Measurements from ENCODE around the gene PDXDC1.
"Not testable (repeated sequence)": the region's sequence is repeated elsewhere in the genome, so short reads cannot be mapped to it uniquely, and the experiment has no call there.

The PDXDC1 gene

DNA sequence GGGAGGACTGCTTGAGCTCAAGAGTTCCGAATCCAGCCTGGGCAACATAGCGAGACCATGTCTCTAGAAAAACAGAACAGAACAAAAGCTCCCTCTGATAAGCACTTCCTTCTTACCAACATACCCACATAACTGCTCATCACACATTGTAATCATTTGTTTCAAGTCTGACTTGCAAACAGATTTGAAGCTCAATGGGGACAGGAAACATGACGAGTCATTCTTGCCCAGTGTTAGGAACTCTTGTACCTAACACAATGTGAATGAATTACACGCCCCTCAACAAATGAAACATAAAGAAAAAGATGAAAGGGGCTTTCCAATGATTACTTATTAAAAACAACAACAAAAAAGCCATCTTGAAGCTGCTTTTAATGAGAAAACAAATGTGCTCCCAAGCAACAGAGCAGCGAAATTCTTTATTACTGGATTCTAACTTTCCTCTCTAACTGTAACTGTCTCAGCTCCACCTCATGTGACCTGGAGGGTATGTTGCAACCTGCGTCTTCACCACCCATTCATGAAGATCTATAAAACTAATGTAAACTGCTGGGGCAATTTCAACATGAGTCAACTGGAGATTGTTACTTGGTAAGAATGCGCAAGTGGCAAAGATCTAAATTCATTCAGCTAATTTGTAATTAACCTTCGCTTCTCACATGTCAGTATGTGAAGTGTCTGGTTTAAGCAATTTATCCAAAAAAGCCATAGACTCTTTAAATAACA is 87.4 kb downstream of the PDXDC1 start:
- DNase-seq (ENCODE audit: low read depth in 2 of 2): not testable (repeated sequence)

GRCh38 chr16:15065961-15066360 is 91.1 kb downstream of the PDXDC1 start:
- DNase-seq (ENCODE audit: low read depth in 2 of 2): not testable (repeated sequence)

GRCh38 chr16:15066690-15067089 is 91.9 kb downstream of the PDXDC1 start:
- not testable (repeated sequence) for DNase-seq (ENCODE audit: low read depth in 2 of 2)

GRCh38 chr16:15071013-15071412 is 96.2 kb downstream of the PDXDC1 start:
- not testable (repeated sequence) for DNase-seq (ENCODE audit: low read depth in 2 of 2)

GRCh38 chr16:15071916-15072769 is 97.3 kb downstream of the PDXDC1 start:
- DNase-seq (ENCODE audit: low read depth in 2 of 2): not testable (repeated sequence)

- DNase-seq (ENCODE audit: low read depth in 2 of 2): no peak
Measured at GRCh38 chr16:15073101-15073500, 98.3 kb downstream of the PDXDC1 start.

DNA sequence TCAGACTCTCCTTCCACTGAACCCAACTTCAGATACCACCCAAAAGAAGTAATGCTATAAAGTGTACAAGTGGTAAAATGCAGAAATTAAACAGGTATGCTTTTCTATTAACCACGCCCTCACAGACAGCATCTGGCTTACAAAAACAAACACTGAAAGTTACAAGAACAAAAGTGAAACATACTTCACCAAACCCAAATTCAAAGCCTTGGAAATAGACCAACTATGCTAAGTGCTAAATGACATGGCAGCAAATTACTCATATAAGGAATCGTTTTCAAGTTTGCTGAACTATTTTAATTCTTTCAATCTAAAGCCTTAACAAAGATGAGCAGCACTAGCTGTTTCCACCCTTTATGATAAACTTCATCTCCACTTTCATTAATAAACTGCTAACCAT is 101.3 kb downstream of the PDXDC1 start:
- DNase-seq (ENCODE audit: low read depth in 2 of 2): not testable (repeated sequence)

- DNase-seq (ENCODE audit: low read depth in 2 of 2): not testable (repeated sequence)
Measured at GRCh38 chr16:15080883-15081282, 106.1 kb downstream of the PDXDC1 start.

DNA sequence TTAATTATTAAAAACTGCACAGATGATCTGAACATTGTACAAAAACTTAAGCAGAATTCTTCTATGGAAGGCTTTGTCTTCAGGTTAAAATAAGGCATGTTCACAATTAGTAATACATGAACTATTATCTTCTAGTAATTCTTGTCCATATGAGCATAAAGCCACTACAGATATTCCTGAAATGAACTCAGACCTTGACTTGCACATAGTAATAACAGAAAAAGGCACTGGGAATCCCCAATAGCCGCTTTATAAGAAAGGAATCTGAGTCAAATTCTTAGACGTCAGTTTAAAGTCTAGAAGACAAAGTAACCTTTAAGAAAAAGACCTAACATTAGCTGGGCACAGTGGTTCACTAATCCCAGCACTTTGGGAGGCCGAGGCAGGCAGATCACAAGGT is 108.0 kb downstream of the PDXDC1 start:
- DNase-seq (ENCODE audit: low read depth in 2 of 2): not testable (repeated sequence)

GRCh38 chr16:15090663-15091269 is 115.9 kb downstream of the PDXDC1 start:
- DNase-seq (ENCODE audit: low read depth in 2 of 2): not testable (repeated sequence)

- not testable (repeated sequence) for DNase-seq (ENCODE audit: low read depth in 2 of 2)
Measured at GRCh38 chr16:15093571-15093954, 118.7 kb downstream of the PDXDC1 start.

GRCh38 chr16:15093955-15094827 is 119.4 kb downstream of the PDXDC1 start, which contains the start of gene RRN3:
TSS of gene RRN3 (minus strand) at chr16:15094272. CDS start at chr16:15094233, 39 bp downstream.
- peak; percentile 78 to 82 for DNase-seq (ENCODE audit: low read depth in 2 of 2)

DNA sequence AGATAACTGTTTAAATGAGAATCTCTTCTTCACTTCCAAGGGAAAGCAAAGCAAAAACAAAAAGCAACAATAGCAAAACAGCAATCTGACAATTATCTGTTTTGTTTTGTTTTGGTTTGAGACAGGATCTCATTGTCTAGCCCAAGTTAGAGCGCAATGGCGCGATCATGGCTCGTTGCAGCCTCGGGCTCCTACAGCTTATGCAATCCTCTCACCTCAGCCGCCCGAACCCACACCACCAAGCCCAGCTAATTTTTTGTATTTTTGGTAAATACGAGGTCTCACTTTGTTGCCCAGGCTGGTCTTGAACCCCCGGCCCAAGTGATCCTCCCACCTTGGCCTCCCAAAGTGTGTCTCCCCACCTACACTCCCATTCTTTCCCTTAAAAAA is 121.8 kb downstream of the PDXDC1 start:
- not testable (repeated sequence) for DNase-seq (ENCODE audit: low read depth in 2 of 2)

DNA sequence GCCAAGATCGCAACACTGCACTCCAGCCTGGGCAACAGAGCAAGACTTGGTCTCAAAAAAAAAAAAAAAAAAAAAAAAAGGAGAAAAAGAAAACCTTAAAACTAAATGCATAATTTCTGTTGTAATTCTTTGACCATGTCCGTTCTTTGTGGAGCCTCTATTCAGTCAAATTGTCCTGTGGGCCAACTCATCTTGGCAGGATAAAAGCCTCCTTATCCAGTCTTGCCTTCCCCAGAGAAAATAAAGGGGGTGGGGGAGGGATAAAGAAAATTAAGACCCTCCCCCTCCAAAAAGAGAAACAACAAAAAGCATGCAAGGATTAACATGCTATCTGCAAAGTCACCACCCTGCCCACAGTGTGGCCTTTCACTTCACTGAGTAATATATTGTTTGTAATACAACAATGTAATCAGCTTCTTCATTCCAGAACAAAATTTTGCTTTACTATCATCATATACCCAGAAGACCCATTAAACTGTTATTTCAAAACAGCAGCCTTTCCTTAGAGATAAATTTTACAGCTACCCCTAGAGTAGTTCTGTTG is 124.6 kb downstream of the PDXDC1 start:
- DNase-seq (ENCODE audit: low read depth in 2 of 2): not testable (repeated sequence)

- DNase-seq (ENCODE audit: low read depth in 2 of 2): not testable (repeated sequence)
Measured at GRCh38 chr16:15100372-15100987, 125.7 kb downstream of the PDXDC1 start.

- not testable (repeated sequence) for DNase-seq (ENCODE audit: low read depth in 2 of 2)
Measured at GRCh38 chr16:15127641-15128425, 153.0 kb downstream of the PDXDC1 start.

GRCh38 chr16:15130256-15130932 is 155.6 kb downstream of the PDXDC1 start:
- DNase-seq (ENCODE audit: low read depth in 2 of 2): not testable (repeated sequence)

- DNase-seq (ENCODE audit: low read depth in 2 of 2): not testable (repeated sequence)
Measured at GRCh38 chr16:15130943-15131700, 156.3 kb downstream of the PDXDC1 start.

Data from fibroblast of skin of left quadriceps (primary cell).